H7 (cell line): ENCODE data around the gene MYO10. TPM values are rescaled to one million over a fixed set of nuclear protein-coding genes. Genes with fewer than 3 reads are reported as not detected.
"Not testable (repeated sequence)": the region's sequence is repeated elsewhere in the genome, so short reads cannot be mapped to it uniquely, and the experiment has no call there.

Experiments used
- DNase-seq: peaks from one replicate; pipeline ENCODE4 v3.0.0; 2012
- H3K27me3 ChIP-seq: 2 replicates; pipeline ENCODE4 v1.6.0; 2011; ENCODE audit warnings: mild to moderate bottlenecking, low read length; ENCODE audit not compliant: control insufficient read depth, insufficient read depth
- H3K36me3 ChIP-seq: replicated peaks from 2 replicates; pipeline ENCODE4 v1.5.1; 2011; ENCODE audit warnings: low read length; ENCODE audit not compliant: control insufficient read depth, insufficient read depth
- H3K4me3 ChIP-seq: 2 replicates; pipeline ENCODE4 v1.5.1; 2011; ENCODE audit warnings: low read depth, mild to moderate bottlenecking, control low read depth, low read length, moderate library complexity; ENCODE audit not compliant: insufficient read depth
- total RNA-seq: library from RNA; depleted of rRNA; stranded (reverse); fragments of >200 nt; shearing (Covaris generic); gene quantifications from 2 replicates; pipeline ENCODE4 v1.2.3, GENCODE V29; 2014

MYO10 gene
- total RNA-seq, 1 experiment from 2014 or later: 36.3 TPM

- no peak for DNase-seq
- H3K4me3 ChIP-seq: no peak overlapping the region
- H3K36me3 ChIP-seq: no peaks in the 10 kb centered on the region
- no peaks in the 10 kb centered on the region for H3K27me3 ChIP-seq
Measured at GRCh38 chr5:16749626-16750025, 186.5 kb downstream of the MYO10 start.

- Histone ChIP-seq H3K27me3 (no peaks in the 10 kb centered on the region), H3K36me3 (no peaks in the 10 kb centered on the region), H3K4me3 (no peak overlapping the region)
- DNase-seq: no peak
Measured at GRCh38 chr5:16744164-16744880, 191.8 kb downstream of the MYO10 start.

GRCh38 chr5:16742938-16743337 is 193.2 kb downstream of the MYO10 start:
- no peak for DNase-seq
- Histone ChIP-seq H3K4me3 (no peak overlapping the region), H3K27me3 (no peaks in the 10 kb centered on the region), H3K36me3 (no peaks in the 10 kb centered on the region)

GRCh38 chr5:16740811-16741392 is 195.2 kb downstream of the MYO10 start:
- Histone ChIP-seq H3K4me3 (peak overlapping the region; percentile 41), H3K27me3 (no peaks in the 10 kb centered on the region), H3K36me3 (no peaks in the 10 kb centered on the region)
- no peak for DNase-seq

GRCh38 chr5:16740066-16740810 is 195.8 kb downstream of the MYO10 start:
- no peak for DNase-seq
- Histone ChIP-seq H3K27me3 (no peaks in the 10 kb centered on the region), H3K36me3 (no peaks in the 10 kb centered on the region), H3K4me3 (peak overlapping the region; percentile 39)

GRCh38 chr5:16738393-16738792 is 197.7 kb downstream of the MYO10 start:
- H3K27me3 ChIP-seq, DNase-seq, H3K36me3 ChIP-seq: not testable (repeated sequence)
- H3K4me3 ChIP-seq: peak overlapping the region; percentile 39; the same call in 1 of the 2 replicates

GRCh38 chr5:16737620-16738364 is 198.3 kb downstream of the MYO10 start:
- DNase-seq: peak; percentile 70
- no peaks in the 10 kb centered on the region for H3K27me3 ChIP-seq
- peak overlapping the region; percentile 39 for H3K4me3 ChIP-seq
- H3K36me3 ChIP-seq: no peaks in the 10 kb centered on the region; the same call in 1 of the 2 replicates

- Histone ChIP-seq H3K27me3 (no peaks in the 10 kb centered on the region), H3K36me3 (peaks cover 1% of the 10 kb centered on the region), H3K4me3 (peak overlapping the region; percentile 39)
- no peak for DNase-seq
Measured at GRCh38 chr5:16737209-16737608, 198.9 kb downstream of the MYO10 start.

GRCh38 chr5:16736158-16736995 is 199.7 kb downstream of the MYO10 start:
- H3K36me3 ChIP-seq: peaks cover 5% of the 10 kb centered on the region
- H3K27me3 ChIP-seq: no peaks in the 10 kb centered on the region
- peak overlapping the region; percentile 39 for H3K4me3 ChIP-seq
- no peak for DNase-seq

- no peak for DNase-seq
- H3K36me3 ChIP-seq: peaks cover 5% of the 10 kb centered on the region
- no peaks in the 10 kb centered on the region for H3K27me3 ChIP-seq
- peak overlapping the region; percentile 10; the same call in 1 of the 2 replicates for H3K4me3 ChIP-seq
Measured at GRCh38 chr5:16735101-16736060, 200.7 kb downstream of the MYO10 start.

- H3K27me3 ChIP-seq: no peaks in the 10 kb centered on the region
- peak; percentile 61 for DNase-seq
- no peak overlapping the region for H3K4me3 ChIP-seq
- H3K36me3 ChIP-seq: peaks cover 5% of the 10 kb centered on the region
Measured at GRCh38 chr5:16733331-16734006, 202.6 kb downstream of the MYO10 start.

- Histone ChIP-seq H3K27me3 (no peaks in the 10 kb centered on the region), H3K36me3 (peaks cover 6% of the 10 kb centered on the region), H3K4me3 (no peak overlapping the region)
- no peak for DNase-seq
Measured at GRCh38 chr5:16732356-16732755, 203.7 kb downstream of the MYO10 start.
